HepG2 (cell line): ENCODE results near the gene BEAN1. TPM values are rescaled to one million over a fixed set of nuclear protein-coding genes. Genes with fewer than 3 reads are reported as not detected.

Experiments
- ASH2L ChIP-seq: fragments of 300-600, 200-600 bp; sonication (generic); IDR thresholded peaks from 2 replicates; pipeline ENCODE4 v1.7.0; 2017; ENCODE audit warnings: low read depth, mild to moderate bottlenecking, moderate library complexity, mixed read lengths, low read length; ENCODE audit not compliant: insufficient read length
- E2F2 ChIP-seq: sonication (generic); formaldehyde crosslinking; IDR thresholded peaks from 2 replicates; pipeline ENCODE4 v1.4.0; 2020; ENCODE audit warnings: missing genetic modification reagents, borderline replicate concordance
- ELF3 ChIP-seq: IDR thresholded peaks from 2 replicates; pipeline ENCODE4 v1.6.1; 2016; ENCODE audit warnings: missing genetic modification reagents, missing compliant biosample characterization
- ERF ChIP-seq: IDR thresholded peaks from 2 replicates; pipeline ENCODE4 v1.6.1; 2018; ENCODE audit warnings: missing biosample characterization, missing genetic modification reagents
- ESRRA ChIP-seq: sonication (generic); formaldehyde crosslinking; IDR thresholded peaks from 2 replicates; pipeline ENCODE4 v1.5.1; 2020; ENCODE audit warnings: mild to moderate bottlenecking, low read depth, missing genetic modification reagents
- FOXO1 ChIP-seq: sonication (generic); formaldehyde crosslinking; IDR thresholded peaks from 2 replicates; pipeline ENCODE4 v1.4.0; 2020; ENCODE audit warnings: missing genetic modification reagents
- GLI4 ChIP-seq: sonication (generic); formaldehyde crosslinking; IDR thresholded peaks from 2 replicates; pipeline ENCODE4 v1.5.1; 2020; ENCODE audit warnings: missing genetic modification reagents, mild to moderate bottlenecking, moderate library complexity, borderline replicate concordance
- MIXL1 ChIP-seq: IDR thresholded peaks from 2 replicates; pipeline ENCODE4 v1.6.1; 2016
- NCOA5 ChIP-seq: sonication (generic); formaldehyde crosslinking; IDR thresholded peaks from 2 replicates; pipeline ENCODE4 v1.4.0; 2020; ENCODE audit warnings: missing genetic modification reagents
- PHF5A ChIP-seq: IDR thresholded peaks from one replicate; pipeline ENCODE4 v1.6.1; 2018; ENCODE audit warnings: low read depth, missing genetic modification reagents; ENCODE audit not compliant: unreplicated experiment
- RBFOX2 ChIP-seq: fragments of 200-400 bp; formaldehyde crosslinking; IDR thresholded peaks from 2 replicates; pipeline ENCODE4 v1.6.1; 2017; ENCODE audit warnings: low read depth, mild to moderate bottlenecking, low read length
- SIN3B ChIP-seq: fragments of 150-350 bp; IDR thresholded peaks from 2 replicates; pipeline ENCODE4 v1.6.1; 2014; ENCODE audit warnings: low read length
- SOX6 ChIP-seq, 2 experiments: fragments of 450-650 bp in 1 of 2; sonication (generic) in 1 of 2; formaldehyde crosslinking in 1 of 2; IDR thresholded peaks; 2 replicates each; pipeline versions ENCODE4 v1.4.0 to v1.6.1; 2017 to 2020; ENCODE audit warnings: antibody characterized with exemption in 1 of 2, mild to moderate bottlenecking in 1 of 2, missing genetic modification reagents in 1 of 2
- ZKSCAN1 ChIP-seq: fragments of 150-350 bp; IDR thresholded peaks from 2 replicates; pipeline ENCODE4 v1.6.1; 2014; ENCODE audit warnings: low read length
- ZKSCAN8 ChIP-seq: IDR thresholded peaks from 2 replicates; pipeline ENCODE4 v1.6.1; 2016; ENCODE audit warnings: borderline replicate concordance, missing genetic modification reagents, missing compliant biosample characterization
- ZNF256 ChIP-seq: sonication (generic); formaldehyde crosslinking; conservative IDR thresholded peaks from 2 replicates; pipeline ENCODE4 v1.4.0; 2020; ENCODE audit warnings: missing genetic modification reagents
- ZNF33A ChIP-seq: sonication (generic); formaldehyde crosslinking; IDR thresholded peaks from 2 replicates; pipeline ENCODE4 v1.5.1; 2020; ENCODE audit warnings: missing genetic modification reagents, mild to moderate bottlenecking, moderate library complexity, borderline replicate concordance
- ZNF574 ChIP-seq: sonication (generic); formaldehyde crosslinking; IDR thresholded peaks from 2 replicates; pipeline ENCODE4 v1.4.0; 2020; ENCODE audit warnings: missing genetic modification reagents
- ZNF816 ChIP-seq: sonication (generic); formaldehyde crosslinking; IDR thresholded peaks from 2 replicates; pipeline ENCODE4 v1.8.0; 2022; ENCODE audit warnings: missing genetic modification reagents, mild to moderate bottlenecking, borderline replicate concordance
- polyA plus RNA-seq, 8 experiments: library from polyadenylated mRNA; depleted of rRNA in 3 of 8; stranded (reverse) in 7 of 8; unstranded in 1 of 8; fragments of >200 nt; fragmentation: Illumina TruSeq in 4 of 8; extraction: Trizol in 4 of 8; gene quantifications; 2 replicates each; pipeline versions ENCODE4 v1.2.1 to v1.2.3, GENCODE V29; 2011 to 2016; ENCODE audit warnings: low read depth in 4 of 8, missing spikeins in 1 of 8, mixed read lengths in 1 of 8; ENCODE audit not compliant: insufficient read depth in 1 of 8
- total RNA-seq, 5 experiments: library from RNA; depleted of rRNA; stranded (reverse); fragments of >200 nt; fragmentation: Illumina TruSeq; extraction: Trizol; gene quantifications; 2 replicates each; pipeline ENCODE4 v1.2.3, GENCODE V29; 2016; ENCODE audit warnings: low read depth in 1 of 5
- TF ChIP-seq, protein P1 (sequence below): IDR thresholded peaks from 2 replicates; pipeline ENCODE4 v1.6.1; 2012; ENCODE audit warnings: low read depth, low read length, improper control_type of control experiment
- TF ChIP-seq, protein P2 (sequence below): sonication (generic); formaldehyde crosslinking; IDR thresholded peaks from 2 replicates; pipeline ENCODE4 v1.5.0; 2020; ENCODE audit warnings: mild to moderate bottlenecking, missing genetic modification reagents, borderline replicate concordance

Gene BEAN1
- total and polyA plus RNA-seq, 2 of the 13 experiments (the other 11 are each of a cell fraction or from before 2014, with no cell fraction given) = 0.53 to 1.4 TPM

GRCh38 chr16:66408163-66409048, 18.7 kb upstream of the BEAN1 start (continued):
- TF ChIP-seq ELF3 (CRISPR knock-in tag) = peak; percentile 93
- no peak for TF ChIP-seq GLI4 (CRISPR knock-in tag)
- no peak for TF ChIP-seq ZKSCAN1
- no peak for TF ChIP-seq E2F2 (CRISPR knock-in tag)
- TF ChIP-seq PHF5A (CRISPR knock-in tag) = no peak
- TF ChIP-seq ASH2L = peak; percentile 24
- no peak; the same call in 1 of the 2 replicates for TF ChIP-seq ESRRA (CRISPR knock-in tag)
- TF ChIP-seq NCOA5 (CRISPR knock-in tag) = no peak
- TF ChIP-seq ERF (CRISPR knock-in tag) = 0 out of 2 replicates have a peak, but pooled peaks have one; percentile 49
- TF ChIP-seq ZNF33A (CRISPR knock-in tag) = peak; percentile 75; the same call in 1 of the 2 replicates
- no peak for TF ChIP-seq SOX6 (IDR thresholded peaks at IDR 0.05)
- TF ChIP-seq SOX6 (CRISPR knock-in tag; IDR thresholded peaks at IDR 0.05) = peak; percentile 54; the same call in 1 of the 2 replicates
- TF ChIP-seq ZNF256 (CRISPR knock-in tag) = no peak
- peak; percentile 32; the same call in 1 of the 2 replicates for TF ChIP-seq RBFOX2
- TF ChIP-seq ZNF816 (CRISPR knock-in tag) = peak; percentile 61; the same call in 1 of the 2 replicates
- TF ChIP-seq, protein P1, sequence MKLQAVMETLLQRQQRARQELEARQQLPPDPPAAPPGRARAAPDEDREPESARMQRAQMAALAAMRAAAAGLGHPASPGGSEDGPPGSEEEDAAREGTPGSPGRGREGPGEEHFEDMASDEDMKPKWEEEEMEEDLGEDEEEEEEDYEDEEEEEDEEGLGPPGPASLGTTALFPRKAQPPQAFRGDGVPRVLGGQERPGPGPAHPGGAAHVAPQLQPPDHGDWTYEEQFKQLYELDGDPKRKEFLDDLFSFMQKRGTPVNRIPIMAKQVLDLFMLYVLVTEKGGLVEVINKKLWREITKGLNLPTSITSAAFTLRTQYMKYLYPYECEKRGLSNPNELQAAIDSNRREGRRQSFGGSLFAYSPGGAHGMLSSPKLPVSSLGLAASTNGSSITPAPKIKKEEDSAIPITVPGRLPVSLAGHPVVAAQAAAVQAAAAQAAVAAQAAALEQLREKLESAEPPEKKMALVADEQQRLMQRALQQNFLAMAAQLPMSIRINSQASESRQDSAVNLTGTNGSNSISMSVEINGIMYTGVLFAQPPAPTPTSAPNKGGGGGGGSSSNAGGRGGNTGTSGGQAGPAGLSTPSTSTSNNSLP = peak; percentile 64; the same call in 1 of the 2 replicates
- TF ChIP-seq, protein P2, sequence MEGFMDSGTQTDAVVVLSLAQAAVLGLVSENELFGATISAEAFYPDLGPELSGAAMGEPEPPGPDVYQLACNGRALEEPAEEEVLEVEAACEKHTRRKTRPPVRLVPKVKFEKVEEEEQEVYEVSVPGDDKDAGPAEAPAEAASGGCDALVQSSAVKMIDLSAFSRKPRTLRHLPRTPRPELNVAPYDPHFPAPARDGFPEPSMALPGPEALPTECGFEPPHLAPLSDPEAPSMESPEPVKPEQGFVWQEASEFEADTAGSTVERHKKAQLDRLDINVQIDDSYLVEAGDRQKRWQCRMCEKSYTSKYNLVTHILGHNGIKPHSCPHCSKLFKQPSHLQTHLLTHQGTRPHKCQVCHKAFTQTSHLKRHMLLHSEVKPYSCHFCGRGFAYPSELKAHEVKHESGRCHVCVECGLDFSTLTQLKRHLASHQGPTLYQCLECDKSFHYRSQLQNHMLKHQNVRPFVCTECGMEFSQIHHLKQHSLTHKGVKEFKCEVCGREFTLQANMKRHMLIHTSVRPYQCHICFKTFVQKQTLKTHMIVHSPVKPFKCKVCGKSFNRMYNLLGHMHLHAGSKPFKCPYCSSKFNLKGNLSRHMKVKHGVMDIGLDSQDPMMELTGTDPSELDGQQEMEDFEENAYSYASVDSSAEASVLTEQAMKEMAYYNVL (CRISPR knock-in tag) = peak; percentile 81; the same call in 1 of the 2 replicates
- peak; percentile 46; the same call in 1 of the 2 replicates for TF ChIP-seq FOXO1 (CRISPR knock-in tag)
- no peak for TF ChIP-seq SIN3B
- peak; percentile 56; the same call in 1 of the 2 replicates for TF ChIP-seq MIXL1 (CRISPR knock-in tag)
- peak; percentile 58; the same call in 1 of the 2 replicates for TF ChIP-seq ZNF574
- 0 out of 2 replicates have a peak, but pooled peaks have one; percentile 36 for TF ChIP-seq ZKSCAN8 (CRISPR knock-in tag)
